ENCODE results near the gene ANXA2R. TPM values are rescaled to one million over a fixed set of nuclear protein-coding genes. Genes with fewer than 3 reads are reported as not detected.

Gene ANXA2R
- total RNA-seq, 1 experiment from 2014 or later, result 3.6 TPM

- Histone ChIP-seq H3K9me3 (ENCODE audit: insufficient read depth, low read depth) (no peaks in the 10 kb centered on the region), H3K36me3 (ENCODE audit: low read depth) (no peaks in the 10 kb centered on the region), H3F3A (ENCODE audit: insufficient read depth, low read depth) (peaks cover 39% of the 10 kb centered on the region), H3K27me3 (ENCODE audit: insufficient read depth, low read depth) (no peaks in the 10 kb centered on the region), H2AFZ (peak overlapping the region; percentile 96), H3K9me2 (ENCODE audit: insufficient read depth) (no peaks in the 10 kb centered on the region), H3K4me2 (peak overlapping the region; percentile 79), H3K4me3 (peak overlapping the region; percentile 76), H4K20me1 (ENCODE audit: insufficient read depth) (no peaks in the 10 kb centered on the region), H3K79me2 (ENCODE audit: low read depth) (peaks cover 12% of the 10 kb centered on the region; the same call in 1 of the 2 replicates), H3K27ac (peak overlapping the region; percentile 60), H3K4me1 (replicated peaks; ENCODE audit: insufficient read depth) (no peaks in the 10 kb centered on the region; the same call in 1 of the 2 replicates)
- intact Hi-C loops (cut with micrococcal nuclease; ENCODE audit: unreplicated experiment), result loop anchor here (1.0 to 10.0 kb wide), 2 partner anchors 78 to 1118 kb away; partner anchors contain the start of gene FBXO4
- TF ChIP-seq EZH2 (IDR thresholded peaks at IDR 0.05; ENCODE audit: low read depth), result no peak
- TF ChIP-seq, protein P1, sequence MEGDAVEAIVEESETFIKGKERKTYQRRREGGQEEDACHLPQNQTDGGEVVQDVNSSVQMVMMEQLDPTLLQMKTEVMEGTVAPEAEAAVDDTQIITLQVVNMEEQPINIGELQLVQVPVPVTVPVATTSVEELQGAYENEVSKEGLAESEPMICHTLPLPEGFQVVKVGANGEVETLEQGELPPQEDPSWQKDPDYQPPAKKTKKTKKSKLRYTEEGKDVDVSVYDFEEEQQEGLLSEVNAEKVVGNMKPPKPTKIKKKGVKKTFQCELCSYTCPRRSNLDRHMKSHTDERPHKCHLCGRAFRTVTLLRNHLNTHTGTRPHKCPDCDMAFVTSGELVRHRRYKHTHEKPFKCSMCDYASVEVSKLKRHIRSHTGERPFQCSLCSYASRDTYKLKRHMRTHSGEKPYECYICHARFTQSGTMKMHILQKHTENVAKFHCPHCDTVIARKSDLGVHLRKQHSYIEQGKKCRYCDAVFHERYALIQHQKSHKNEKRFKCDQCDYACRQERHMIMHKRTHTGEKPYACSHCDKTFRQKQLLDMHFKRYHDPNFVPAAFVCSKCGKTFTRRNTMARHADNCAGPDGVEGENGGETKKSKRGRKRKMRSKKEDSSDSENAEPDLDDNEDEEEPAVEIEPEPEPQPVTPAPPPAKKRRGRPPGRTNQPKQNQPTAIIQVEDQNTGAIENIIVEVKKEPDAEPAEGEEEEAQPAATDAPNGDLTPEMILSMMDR (conservative IDR thresholded peaks at IDR 0.05), result 0 out of 2 replicates have a peak, but pooled peaks have one; percentile 14
- POLR2A ChIA-PET (ENCODE audit: unreplicated experiment), result interaction anchor here (0.6 to 1.2 kb wide), 3 partner anchors 22 to 35 kb away, joined by 3 to 6 read pairs (median 3); no protein-coding TSS in a partner anchor
- CTCF ChIA-PET, result interaction anchor here (0.5 to 3.2 kb wide), 7 partner anchors 22 to 379 kb away, joined by 4 to 46 read pairs (median 7); no protein-coding TSS in a partner anchor
- BruUV-seq (replicated peaks), result no TSS peak
- peak; percentile 63 to 67 for DNase-seq
Measured at GRCh38 chr5:43042626-43043399, 2.7 kb upstream of the ANXA2R start.

DNA sequence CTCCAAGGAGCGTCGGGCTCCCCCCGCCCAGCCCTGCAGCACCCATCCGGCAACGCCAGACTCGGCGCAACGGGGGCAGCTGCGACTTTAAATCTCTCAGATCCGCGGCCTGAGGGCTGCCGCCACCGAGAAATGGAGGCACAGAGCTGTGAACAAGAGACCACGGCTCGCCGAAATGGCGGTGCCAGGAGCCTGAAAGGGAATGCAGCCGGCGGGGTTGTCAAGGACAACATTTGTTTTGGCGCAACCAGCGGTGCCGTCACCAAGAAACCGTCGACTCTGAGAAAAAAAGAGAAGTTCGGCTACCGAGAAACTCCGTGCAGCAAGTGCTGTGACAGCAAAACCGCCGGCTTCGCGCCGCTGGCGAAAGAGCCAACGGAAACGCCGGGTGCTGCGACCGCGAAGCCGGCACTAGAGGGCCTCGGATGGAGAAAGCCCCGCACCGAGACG, 2.1 kb upstream of the ANXA2R start:
- no peaks in the 10 kb centered on the region; the same call in 1 of the 2 replicates for H3K4me1 ChIP-seq (replicated peaks; ENCODE audit: insufficient read depth)
- H3K4me2 ChIP-seq, result peak overlapping the region; percentile 79
- H3K36me3 ChIP-seq (ENCODE audit: low read depth), result no peaks in the 10 kb centered on the region
- H3K27me3 ChIP-seq (ENCODE audit: insufficient read depth, low read depth), result no peaks in the 10 kb centered on the region
- peak overlapping the region; percentile 60 for H3K27ac ChIP-seq
- no TSS peak for BruUV-seq (replicated peaks)
- H3K4me3 ChIP-seq, result peak overlapping the region; percentile 76
- no peaks in the 10 kb centered on the region for H4K20me1 ChIP-seq (ENCODE audit: insufficient read depth)
- H3F3A ChIP-seq (ENCODE audit: insufficient read depth, low read depth), result peaks cover 39% of the 10 kb centered on the region
- no peaks in the 10 kb centered on the region for H3K9me2 ChIP-seq (ENCODE audit: insufficient read depth)
- H3K79me2 ChIP-seq (ENCODE audit: low read depth), result peaks cover 12% of the 10 kb centered on the region; the same call in 1 of the 2 replicates
- intact Hi-C loops (cut with micrococcal nuclease; ENCODE audit: unreplicated experiment), result loop anchor here (1.0 to 10.0 kb wide), 2 partner anchors 79 to 1117 kb away; partner anchors contain the start of gene FBXO4
- TF ChIP-seq, protein P1 (conservative IDR thresholded peaks at IDR 0.05), result no peak; the same call in 1 of the 2 replicates
- TF ChIP-seq EZH2 (IDR thresholded peaks at IDR 0.05; ENCODE audit: low read depth), result no peak
- no peaks in the 10 kb centered on the region for H3K9me3 ChIP-seq (ENCODE audit: insufficient read depth, low read depth)
- peak overlapping the region; percentile 96 for H2AFZ ChIP-seq
- ChIA-PET CTCF (interaction anchor here (0.5 to 3.2 kb wide), 11 partner anchors 10 to 380 kb away, joined by 3 to 46 read pairs (median 5); no protein-coding TSS in a partner anchor), POLR2A (ENCODE audit: unreplicated experiment) (interaction anchor here (0.6 to 1.7 kb wide), 4 partner anchors 22 to 34 kb away, joined by 3 to 15 read pairs (median 4); no protein-coding TSS in a partner anchor)
- DNase-seq, result peak; percentile 81 to 85

DNA sequence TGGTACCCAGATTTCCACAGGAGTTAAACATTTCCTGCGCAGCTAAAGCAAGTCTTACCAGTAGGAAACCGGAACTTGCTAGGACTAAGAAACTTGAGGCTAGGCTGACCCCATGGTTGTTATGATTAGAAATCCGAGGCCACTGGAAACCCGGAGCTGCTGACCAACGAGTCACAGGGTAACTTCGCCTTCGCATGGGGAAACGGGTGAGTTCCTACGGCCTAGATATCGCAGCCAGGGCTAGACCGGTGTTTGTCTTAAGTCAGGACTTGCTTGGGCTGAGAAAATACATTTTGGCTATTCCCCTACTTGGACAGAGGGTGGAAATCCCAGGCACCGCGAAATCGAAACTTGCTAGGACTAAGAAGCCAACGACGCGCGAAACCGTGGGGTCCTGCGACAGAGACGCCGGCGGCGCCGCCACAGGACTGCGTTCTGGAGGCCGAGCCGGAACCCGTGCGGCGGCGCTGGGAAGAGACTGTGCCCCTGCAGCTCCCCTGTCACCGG, 1.6 kb upstream of the ANXA2R start:
- CTCF ChIA-PET, result interaction anchor here (0.5 to 3.2 kb wide), 16 partner anchors 9 to 295 kb away, joined by 3 to 46 read pairs (median 5); no protein-coding TSS in a partner anchor

More for the DNA sequence above, 1.6 kb upstream of the ANXA2R start:
- peak overlapping the region; percentile 96 for H2AFZ ChIP-seq
- no peaks in the 10 kb centered on the region for H3K36me3 ChIP-seq (ENCODE audit: low read depth)
- H3K4me3 ChIP-seq, result peak overlapping the region; percentile 76
- H3K79me2 ChIP-seq (ENCODE audit: low read depth), result peaks cover 12% of the 10 kb centered on the region; the same call in 1 of the 2 replicates
- H3K27me3 ChIP-seq (ENCODE audit: insufficient read depth, low read depth), result no peaks in the 10 kb centered on the region
- BruUV-seq (replicated peaks), result TSS peak; percentile 40
- no peaks in the 10 kb centered on the region for H3K9me2 ChIP-seq (ENCODE audit: insufficient read depth)
- DNase-seq, result peak; percentile 74 to 84
- no peaks in the 10 kb centered on the region; the same call in 1 of the 2 replicates for H3K4me1 ChIP-seq (replicated peaks; ENCODE audit: insufficient read depth)
- TF ChIP-seq EZH2 (IDR thresholded peaks at IDR 0.05; ENCODE audit: low read depth), result no peak
- TF ChIP-seq, protein P1 (conservative IDR thresholded peaks at IDR 0.05), result no peak; the same call in 1 of the 2 replicates
- peak overlapping the region; percentile 79 for H3K4me2 ChIP-seq
- peak overlapping the region; percentile 60 for H3K27ac ChIP-seq
- intact Hi-C loops (cut with micrococcal nuclease; ENCODE audit: unreplicated experiment), result loop anchor here (1.0 to 10.0 kb wide), 7 partner anchors 21 to 1117 kb away; partner anchors contain the start of gene FBXO4
- no peaks in the 10 kb centered on the region for H4K20me1 ChIP-seq (ENCODE audit: insufficient read depth)
- POLR2A ChIA-PET (ENCODE audit: unreplicated experiment), result interaction anchor here (0.6 to 1.7 kb wide), 8 partner anchors 22 to 480 kb away, joined by 3 to 15 read pairs (median 3); no protein-coding TSS in a partner anchor
- no peaks in the 10 kb centered on the region for H3K9me3 ChIP-seq (ENCODE audit: insufficient read depth, low read depth)
- peaks cover 39% of the 10 kb centered on the region for H3F3A ChIP-seq (ENCODE audit: insufficient read depth, low read depth)

Measured in PC-9 (cell line).